ENCODE results near the gene C19orf44.

GRCh38 chr19:16564842-16565241 lies 68.6 kb downstream of the C19orf44 start:
- TF ChIP-seq POLR2A (IDR thresholded peaks at IDR 0.05) (peak in 1 of 3 donors; percentile 11), CTCF (IDR thresholded peaks at IDR 0.05) (peak in 2 of 7 experiments; percentile 9 to 17)

Measured in body of pancreas (tissue), 4 donors.